Stimulated activated CD8-positive, alpha-beta memory T cell treated with anti-CD3 and anti-CD28 coated beads, Interleukin-15, amount 100 ng/mL, for 48 hours (primary cell): ENCODE results near the gene SPAG16.
"Not testable (repeated sequence)": the region's sequence is repeated elsewhere in the genome, so short reads cannot be mapped to it uniquely, and the experiment has no call there.

Source experiments
- DNase-seq, 2 donors: peaks; one replicate each; pipeline ENCODE4 v3.0.0-alpha.2; 2020; ENCODE audit warnings: low read depth in 2 of 2

The SPAG16 gene

GRCh38 chr2:213545481-213545880 is 261.2 kb downstream of the SPAG16 start:
- DNase-seq = no peak

- no peak for DNase-seq
Measured at GRCh38 chr2:213545964-213546475, 261.8 kb downstream of the SPAG16 start.

GRCh38 chr2:213551526-213551925 is 267.3 kb downstream of the SPAG16 start:
- no peak for DNase-seq

GRCh38 chr2:213559053-213559452 is 274.8 kb downstream of the SPAG16 start:
- no peak for DNase-seq

- no peak for DNase-seq
Measured at GRCh38 chr2:213561759-213562158, 277.5 kb downstream of the SPAG16 start.

- no peak for DNase-seq
Measured at GRCh38 chr2:213562539-213563180, 278.4 kb downstream of the SPAG16 start.

GRCh38 chr2:213566846-213567245 is 282.6 kb downstream of the SPAG16 start:
- DNase-seq = no peak

- no peak for DNase-seq
Measured at GRCh38 chr2:213609570-213610170, 325.4 kb downstream of the SPAG16 start.

- no peak for DNase-seq
Measured at GRCh38 chr2:213627054-213627710, 342.9 kb downstream of the SPAG16 start.

GRCh38 chr2:213627835-213628460 is 343.7 kb downstream of the SPAG16 start:
- DNase-seq = no peak

- no peak for DNase-seq
Measured at GRCh38 chr2:213640738-213641425, 356.6 kb downstream of the SPAG16 start.

- DNase-seq = no peak
Measured at GRCh38 chr2:213644926-213645325, 360.7 kb downstream of the SPAG16 start.

GRCh38 chr2:213649176-213649575 is 364.9 kb downstream of the SPAG16 start:
- no peak for DNase-seq

GRCh38 chr2:213664817-213665216 is 380.6 kb downstream of the SPAG16 start:
- no peak for DNase-seq

GRCh38 chr2:213669657-213670056 is 385.4 kb downstream of the SPAG16 start:
- DNase-seq = no peak

- no peak for DNase-seq
Measured at GRCh38 chr2:213678437-213679218, 394.4 kb downstream of the SPAG16 start.

- DNase-seq = no peak
Measured at GRCh38 chr2:213679894-213680293, 395.6 kb downstream of the SPAG16 start.

GRCh38 chr2:213682276-213682675 is 398.0 kb downstream of the SPAG16 start:
- DNase-seq = no peak

- DNase-seq = no peak
Measured at GRCh38 chr2:213688133-213688532, 403.9 kb downstream of the SPAG16 start.

GRCh38 chr2:213688825-213689224 is 404.6 kb downstream of the SPAG16 start:
- DNase-seq = not testable (repeated sequence)

- DNase-seq = no peak
Measured at GRCh38 chr2:213689585-213689984, 405.3 kb downstream of the SPAG16 start.
